GM04503 (cell line): ENCODE data around the gene RARB.

Experiments used
- DNase-seq: peaks from one replicate; pipeline ENCODE4 v3.0.0-alpha.2; 2012; ENCODE audit warnings: low read depth

Gene RARB

GRCh38 chr3:25578059-25578458, 150.0 kb downstream of the RARB start:
- no peak for DNase-seq

GRCh38 chr3:25580534-25580933, 152.5 kb downstream of the RARB start:
- no peak for DNase-seq

GRCh38 chr3:25581335-25581734, 153.3 kb downstream of the RARB start:
- no peak for DNase-seq

GRCh38 chr3:25581823-25582222, 153.8 kb downstream of the RARB start:
- no peak for DNase-seq

- peak; percentile 76 for DNase-seq
Measured at GRCh38 chr3:25582242-25582641, 154.2 kb downstream of the RARB start.

GRCh38 chr3:25583343-25583742, 155.3 kb downstream of the RARB start:
- no peak for DNase-seq

- no peak for DNase-seq
Measured at GRCh38 chr3:25584011-25584789, 156.1 kb downstream of the RARB start.

GRCh38 chr3:25585361-25586166, 157.5 kb downstream of the RARB start:
- DNase-seq, result no peak

GRCh38 chr3:25586167-25586505, 158.1 kb downstream of the RARB start:
- DNase-seq, result no peak

GRCh38 chr3:25586553-25586952, 158.5 kb downstream of the RARB start:
- DNase-seq, result no peak

- DNase-seq, result no peak
Measured at GRCh38 chr3:25587094-25587493, 159.0 kb downstream of the RARB start.

GRCh38 chr3:25587526-25587925, 159.5 kb downstream of the RARB start:
- no peak for DNase-seq

- DNase-seq, result no peak
Measured at GRCh38 chr3:25587975-25588374, 159.9 kb downstream of the RARB start.

- no peak for DNase-seq
Measured at GRCh38 chr3:25588441-25589103, 160.5 kb downstream of the RARB start.

- no peak for DNase-seq
Measured at GRCh38 chr3:25589104-25589782, 161.2 kb downstream of the RARB start.

GRCh38 chr3:25589783-25590258, 161.8 kb downstream of the RARB start:
- no peak for DNase-seq

- DNase-seq, result no peak
Measured at GRCh38 chr3:25592510-25592968, 164.5 kb downstream of the RARB start.

GRCh38 chr3:25593001-25593400, 164.9 kb downstream of the RARB start:
- no peak for DNase-seq

- DNase-seq, result peak; percentile 54
Measured at GRCh38 chr3:25594007-25594502, 166.0 kb downstream of the RARB start.

- no peak for DNase-seq
Measured at GRCh38 chr3:25597535-25598101, 169.6 kb downstream of the RARB start.

GRCh38 chr3:25603703-25604102, 175.6 kb downstream of the RARB start:
- peak; percentile 17 for DNase-seq
